Thyroid gland (tissue), 4 donors: ENCODE measurements around the gene ARMH4.

Source experiments
- CTCF ChIP-seq, 6 experiments: fragments of 200-600 bp in 3 of 6; fragments of 450-650 bp in 3 of 6; sonication (generic) in 3 of 6; IDR thresholded peaks; one replicate each; pipeline ENCODE4 v1.5.1; 2016 to 2019; ENCODE audit warnings: antibody characterized with exemption in 6 of 6, mild to moderate bottlenecking in 2 of 6, inconsistent platforms in 1 of 6, moderate library complexity in 1 of 6
- POLR2A ChIP-seq, 2 donors: fragments of 450-650 bp; IDR thresholded peaks; one replicate each; pipeline ENCODE4 v1.6.1; 2017; ENCODE audit warnings: antibody characterized with exemption in 2 of 2, mild to moderate bottlenecking in 2 of 2, moderate library complexity in 1 of 2

GRCh38 chr14:58128416-58128815, 23.6 kb downstream of the ARMH4 start:
- TF ChIP-seq CTCF (IDR thresholded peaks at IDR 0.05): no peak
- no peak for TF ChIP-seq POLR2A (IDR thresholded peaks at IDR 0.05)
